WTC11 (cell line): ENCODE results near the gene SPAG8. TPM values are rescaled to one million over a fixed set of nuclear protein-coding genes. Genes with fewer than 3 reads are reported as not detected.

Experiments used
- ATAC-seq: fragments of 200-7000 bp; cut with Tn5 transposase; 2 replicates; pipeline ENCODE4 v1.10.0; 2021; ENCODE audit warnings: mild to moderate bottlenecking, moderate library complexity
- CTCF ChIA-PET: fragments of 300-600 bp; sonication (Branson Sonifier 250); formaldehyde crosslinking; loops from one replicate; lab custom pipeline; 2021; ENCODE audit warnings: antibody characterized with exemption; lab: Charles Lee
- POLR2A ChIA-PET: fragments of 350-600 bp; sonication (Branson Sonifier 250); formaldehyde crosslinking; loops from one replicate; lab custom pipeline; 2021; ENCODE audit warnings: antibody characterized with exemption; lab: Charles Lee
- DNase-seq: peaks from one replicate; pipeline ENCODE4 v3.0.0; 2021; ENCODE audit warnings: low spot score
- H3K27ac Mint-ChIP-seq: 2 replicates; pipeline ENCODE4 v1.8.0; 2021; ENCODE audit warnings: mixed read lengths
- H3K27me3 Mint-ChIP-seq: 2 replicates; pipeline ENCODE4 v1.8.0; 2021; ENCODE audit warnings: low read depth, mild to moderate bottlenecking, moderate library complexity, mixed read lengths
- H3K36me3 Mint-ChIP-seq: 2 replicates; pipeline ENCODE4 v1.8.0; 2021; ENCODE audit warnings: mixed read lengths
- H3K4me1 Mint-ChIP-seq: 2 replicates; pipeline ENCODE4 v1.8.0; 2022; ENCODE audit warnings: mixed read lengths
- H3K4me3 Mint-ChIP-seq: 2 replicates; pipeline ENCODE4 v1.8.0; 2021; ENCODE audit warnings: mild to moderate bottlenecking, moderate library complexity, mixed read lengths
- H3K9me3 Mint-ChIP-seq: 2 replicates; pipeline ENCODE4 v1.8.0; 2021; ENCODE audit warnings: mixed read lengths
- ATF6 ChIP-seq: sonication (generic); formaldehyde crosslinking; IDR thresholded peaks from 2 replicates; pipeline ENCODE4 v1.8.1; 2023; ENCODE audit warnings: mild to moderate bottlenecking, missing genetic modification reagents
- ERG ChIP-seq: fragments of 250-450 bp; sonication (Bioruptor Pico); IDR thresholded peaks from 2 replicates; pipeline ENCODE4 v1.8.0; 2021; ENCODE audit warnings: mild to moderate bottlenecking
- FOXP4 ChIP-seq: sonication (generic); formaldehyde crosslinking; IDR thresholded peaks from 2 replicates; pipeline ENCODE4 v1.8.0; 2022; ENCODE audit warnings: mild to moderate bottlenecking, missing genetic modification reagents
- GABPB1 ChIP-seq: sonication (generic); formaldehyde crosslinking; IDR thresholded peaks from 2 replicates; pipeline ENCODE4 v1.8.1; 2023; ENCODE audit warnings: mild to moderate bottlenecking, missing genetic modification reagents
- HMGXB4 ChIP-seq: sonication (generic); formaldehyde crosslinking; IDR thresholded peaks from 2 replicates; pipeline ENCODE4 v1.8.1; 2023; ENCODE audit warnings: mild to moderate bottlenecking, moderate library complexity, missing genetic modification reagents
- IRF1 ChIP-seq: sonication (generic); formaldehyde crosslinking; IDR thresholded peaks from 2 replicates; pipeline ENCODE4 v1.8.0; 2023; ENCODE audit warnings: missing genetic modification reagents
- IRF2 ChIP-seq: sonication (generic); formaldehyde crosslinking; IDR thresholded peaks from 2 replicates; pipeline ENCODE4 v1.8.0; 2022; ENCODE audit warnings: low read depth, missing genetic modification reagents, borderline replicate concordance
- MAX ChIP-seq: sonication (generic); formaldehyde crosslinking; IDR thresholded peaks from 2 replicates; pipeline ENCODE4 v1.8.0; 2022; ENCODE audit warnings: mild to moderate bottlenecking, missing genetic modification reagents
- NFATC4 ChIP-seq: fragments of 250-450 bp; sonication (Bioruptor Pico); IDR thresholded peaks from 2 replicates; pipeline ENCODE4 v1.9.0; 2021; ENCODE audit warnings: mild to moderate bottlenecking
- PRRX2 ChIP-seq: fragments of 250-450 bp; sonication (Bioruptor Pico); IDR thresholded peaks from 2 replicates; pipeline ENCODE4 v1.8.0; 2021; ENCODE audit warnings: mild to moderate bottlenecking
- RORB ChIP-seq: fragments of 250-450 bp; sonication (Bioruptor Pico); IDR thresholded peaks from 2 replicates; pipeline ENCODE4 v1.9.0; 2021; ENCODE audit warnings: mild to moderate bottlenecking
- SMAD4 ChIP-seq: sonication (generic); formaldehyde crosslinking; IDR thresholded peaks from 2 replicates; pipeline ENCODE4 v1.8.0; 2022; ENCODE audit warnings: mild to moderate bottlenecking, missing genetic modification reagents
- STAT6 ChIP-seq: sonication (generic); formaldehyde crosslinking; conservative IDR thresholded peaks from 2 replicates; pipeline ENCODE4 v1.8.1; 2023; ENCODE audit warnings: mild to moderate bottlenecking, low read depth, missing genetic modification reagents, moderate library complexity
- ZBTB21 ChIP-seq: sonication (generic); formaldehyde crosslinking; IDR thresholded peaks from 2 replicates; pipeline ENCODE4 v1.8.1; 2023; ENCODE audit warnings: mild to moderate bottlenecking, missing genetic modification reagents, borderline replicate concordance
- ZNF416 ChIP-seq: fragments of 250-450 bp; sonication (Bioruptor Pico); IDR thresholded peaks from 2 replicates; pipeline ENCODE4 v1.9.0; 2021; ENCODE audit warnings: mild to moderate bottlenecking, inconsistent platforms
- ZNF532 ChIP-seq: fragments of 250-450 bp; sonication (Bioruptor Pico); IDR thresholded peaks from 2 replicates; pipeline ENCODE4 v1.9.0; 2021; ENCODE audit warnings: mild to moderate bottlenecking, borderline replicate concordance
- ZSCAN18 ChIP-seq: fragments of 250-450 bp; sonication (Bioruptor Pico); IDR thresholded peaks from 2 replicates; pipeline ENCODE4 v2.1.2; 2022; ENCODE audit warnings: mild to moderate bottlenecking, moderate library complexity
- total RNA-seq: library from RNA; stranded (reverse); gene quantifications from 3 replicates; pipeline ENCODE4 v1.2.3, GENCODE V29; 2021

The SPAG8 gene
- total RNA-seq, 1 experiment from 2014 or later: 0.72 TPM

GRCh38 chr9:35771534-35771933 lies 40.5 kb downstream of the SPAG8 start (continued):
- no peak for TF ChIP-seq ZSCAN18

- H3K27me3 Mint-ChIP-seq: no peaks in the 10 kb centered on the region
- POLR2A ChIA-PET: interaction anchor here (1.4 kb wide), 1 partner anchor 15 kb away, joined by 6 read pairs; no protein-coding TSS in a partner anchor
- H3K9me3 Mint-ChIP-seq: no peaks in the 10 kb centered on the region
- no peak for DNase-seq
- H3K4me3 Mint-ChIP-seq: no peak overlapping the region
- no peak for ATAC-seq
- CTCF ChIA-PET: interaction anchor here (0.6 to 3.3 kb wide), 6 partner anchors 12 to 132 kb away, joined by 3 to 18 read pairs (median 3); no protein-coding TSS in a partner anchor
- no peak overlapping the region for H3K27ac Mint-ChIP-seq
- H3K4me1 Mint-ChIP-seq: peaks cover 16% of the 10 kb centered on the region
- H3K36me3 Mint-ChIP-seq: no peaks in the 10 kb centered on the region
- no peak for TF ChIP-seq FOXP4 (CRISPR knock-in tag)
- TF ChIP-seq GABPB1: no peak
- TF ChIP-seq PRRX2 (CRISPR knock-in tag): no peak
- no peak for TF ChIP-seq STAT6 (CRISPR knock-in tag)
- TF ChIP-seq IRF1 (CRISPR knock-in tag): no peak
- no peak for TF ChIP-seq IRF2 (CRISPR knock-in tag)
- TF ChIP-seq MAX (CRISPR knock-in tag): no peak
- TF ChIP-seq NFATC4: no peak
- no peak for TF ChIP-seq ERG (CRISPR knock-in tag)
- TF ChIP-seq RORB: no peak
- no peak for TF ChIP-seq SMAD4
- TF ChIP-seq ATF6 (CRISPR knock-in tag): no peak
- no peak for TF ChIP-seq ZNF532 (CRISPR knock-in tag)
- TF ChIP-seq ZBTB21: no peak
- TF ChIP-seq ZSCAN18: no peak
- TF ChIP-seq HMGXB4 (CRISPR knock-in tag): no peak
- no peak for TF ChIP-seq ZNF416 (CRISPR knock-in tag)
Measured at GRCh38 chr9:35771075-35771433, 41.0 kb downstream of the SPAG8 start.
